ENCODE measurements around the gene MAPK13.

- TF ChIP-seq EZH2 (IDR thresholded peaks at IDR 0.05; ENCODE audit: borderline replicate concordance, low read depth, low read length, poor library complexity, severe bottlenecking) = no peak
- TF ChIP-seq CTCF (conservative IDR thresholded peaks at IDR 0.05; ENCODE audit: low read depth, low read length) = no peak
Measured at GRCh38 chr6:36095497-36096391, 34.6 kb upstream of the MAPK13 start.
